Osteocyte (in vitro differentiated cells): ENCODE data around the gene SLC4A5. TPM values are rescaled to one million over a fixed set of nuclear protein-coding genes. Genes with fewer than 3 reads are reported as not detected.

Experiments
- DNase-seq: peaks from one replicate; pipeline ENCODE4 v3.0.0; 2021; ENCODE audit warnings: mixed read lengths; ENCODE audit not compliant: unreplicated experiment; ENCODE audit errors: extremely low spot score
- H3K27ac Mint-ChIP-seq: one replicate; pipeline ENCODE4 v1.8.0; 2021; ENCODE audit warnings: mild to moderate bottlenecking, mixed read lengths; ENCODE audit not compliant: unreplicated experiment
- H3K27me3 Mint-ChIP-seq: one replicate; pipeline ENCODE4 v1.8.0; 2021; ENCODE audit warnings: mixed read lengths; ENCODE audit not compliant: unreplicated experiment
- H3K36me3 Mint-ChIP-seq: one replicate; pipeline ENCODE4 v1.8.0; 2021; ENCODE audit warnings: mixed read lengths; ENCODE audit not compliant: unreplicated experiment
- H3K4me1 Mint-ChIP-seq: one replicate; pipeline ENCODE4 v1.8.0; 2021; ENCODE audit warnings: mixed read lengths; ENCODE audit not compliant: unreplicated experiment
- H3K4me3 Mint-ChIP-seq: one replicate; pipeline ENCODE4 v1.8.0; 2021; ENCODE audit warnings: mild to moderate bottlenecking, moderate library complexity, mixed read lengths; ENCODE audit not compliant: unreplicated experiment
- H3K9me3 Mint-ChIP-seq: one replicate; pipeline ENCODE4 v1.8.0; 2021; ENCODE audit warnings: mixed read lengths; ENCODE audit not compliant: unreplicated experiment
- CTCF ChIP-seq: fragments of 200-600 bp; sonication (generic); IDR thresholded peaks from 2 replicates; pipeline ENCODE4 v1.5.0; 2021; ENCODE audit warnings: antibody characterized with exemption, mild to moderate bottlenecking, moderate library complexity
- total RNA-seq: library from RNA; stranded (reverse); gene quantifications from 2 replicates; pipeline ENCODE4 v1.2.1, GENCODE V29; 2021

SLC4A5 gene
- total RNA-seq, 1 donor from 2014 or later, result 1.6 TPM

- H3K4me3 Mint-ChIP-seq, result peak within 1 kb of the TSS; percentile 98
- peaks cover 7% of the 10 kb centered on the region for H3K36me3 Mint-ChIP-seq
- H3K27me3 Mint-ChIP-seq, result no peaks in the 10 kb centered on the region
- peak; percentile 82 for TF ChIP-seq CTCF
- no peaks in the 10 kb centered on the region for H3K9me3 Mint-ChIP-seq
- H3K27ac Mint-ChIP-seq, result peak within 1 kb of the TSS; percentile 100
- peak; percentile 98 for DNase-seq
- peaks cover 44% of the 10 kb centered on the region for H3K4me1 Mint-ChIP-seq
Measured at GRCh38 chr2:74198461-74199274, 144.5 kb downstream of the SLC4A5 start, which contains the start of gene MTHFD2. TSS of gene MTHFD2 (plus strand) at chr2:74198615. CDS start at chr2:74198642, 27 bp downstream.

- no peak for TF ChIP-seq CTCF
- Mint-ChIP-seq H3K4me3 (peak overlapping the region; percentile 98), H3K27ac (peak overlapping the region; percentile 100), H3K4me1 (peaks cover 38% of the 10 kb centered on the region), H3K36me3 (peaks cover 4% of the 10 kb centered on the region), H3K9me3 (no peaks in the 10 kb centered on the region), H3K27me3 (no peaks in the 10 kb centered on the region)
- no peak for DNase-seq
Measured at GRCh38 chr2:74198023-74198460, 145.2 kb downstream of the SLC4A5 start.

GRCh38 chr2:74197049-74197448 is 146.2 kb downstream of the SLC4A5 start:
- Mint-ChIP-seq H3K9me3 (no peaks in the 10 kb centered on the region), H3K27ac (no peak overlapping the region), H3K4me3 (no peak overlapping the region), H3K4me1 (peaks cover 28% of the 10 kb centered on the region), H3K27me3 (peaks cover 9% of the 10 kb centered on the region), H3K36me3 (peaks cover 2% of the 10 kb centered on the region)
- DNase-seq, result no peak
- TF ChIP-seq CTCF, result no peak

GRCh38 chr2:74194799-74195198 is 148.4 kb downstream of the SLC4A5 start:
- H3K4me1 Mint-ChIP-seq, result peaks cover 8% of the 10 kb centered on the region
- H3K4me3 Mint-ChIP-seq, result no peak overlapping the region
- no peak for TF ChIP-seq CTCF
- no peak overlapping the region for H3K27ac Mint-ChIP-seq
- H3K36me3 Mint-ChIP-seq, result peaks cover 2% of the 10 kb centered on the region
- H3K9me3 Mint-ChIP-seq, result no peaks in the 10 kb centered on the region
- H3K27me3 Mint-ChIP-seq, result peaks cover 22% of the 10 kb centered on the region
- no peak for DNase-seq

- Mint-ChIP-seq H3K27me3 (peaks cover 24% of the 10 kb centered on the region), H3K27ac (no peak overlapping the region), H3K36me3 (no peaks in the 10 kb centered on the region), H3K4me3 (no peak overlapping the region), H3K9me3 (no peaks in the 10 kb centered on the region), H3K4me1 (no peaks in the 10 kb centered on the region)
- DNase-seq, result no peak
- TF ChIP-seq CTCF, result no peak
Measured at GRCh38 chr2:74191596-74192380, 151.4 kb downstream of the SLC4A5 start.
